Sigmoid colon (tissue), 7 donors: Measurements from ENCODE around the gene DDX51. TPM values are rescaled to one million over a fixed set of nuclear protein-coding genes. Genes with fewer than 3 reads are reported as not detected.

Experiments
- DNase-seq: peaks from one replicate; pipeline ENCODE4 v3.0.0-alpha.2; 2019
- H3K27ac ChIP-seq, 4 donors: fragments of 200-600 bp; sonication (generic); one replicate each; pipeline ENCODE4 v1.5.1; 2016 to 2019; ENCODE audit warnings: mild to moderate bottlenecking in 1 of 4
- H3K27me3 ChIP-seq, 3 donors: fragments of 200-600 bp; sonication (generic); one replicate each; pipeline ENCODE4 v1.5.1; 2019; ENCODE audit warnings: mild to moderate bottlenecking in 1 of 3
- H3K36me3 ChIP-seq, 4 donors: fragments of 200-600 bp; sonication (generic); one replicate each; pipeline ENCODE4 v1.5.1; 2016 to 2019
- H3K4me1 ChIP-seq, 4 donors: fragments of 200-600 bp; sonication (generic); one replicate each; pipeline ENCODE4 v1.5.1; 2017 to 2019
- H3K4me3 ChIP-seq, 4 donors: fragments of 200-600 bp; sonication (generic); one replicate each; pipeline ENCODE4 v1.5.1; 2017 to 2019; ENCODE audit warnings: mild to moderate bottlenecking in 2 of 4, moderate library complexity in 1 of 4
- H3K9me3 ChIP-seq, 4 donors: fragments of 200-600 bp in 3 of 4; sonication (generic) in 3 of 4; one replicate each; pipeline versions ENCODE4 v1.5.1 to v1.6.1; 2013 to 2019
- EP300 ChIP-seq, 4 donors: sonication (generic); formaldehyde crosslinking; IDR thresholded peaks; one replicate each; pipeline ENCODE4 v1.6.1; 2017; ENCODE audit warnings: antibody characterized with exemption in 4 of 4
- POLR2A ChIP-seq, 2 donors: fragments of 450-650 bp; IDR thresholded peaks; one replicate each; pipeline ENCODE4 v1.6.1; 2016; ENCODE audit warnings: antibody characterized with exemption in 2 of 2, mild to moderate bottlenecking in 2 of 2, moderate library complexity in 2 of 2
- POLR2AphosphoS5 ChIP-seq, 4 donors: sonication (generic); formaldehyde crosslinking; IDR thresholded peaks; one replicate each; pipeline ENCODE4 v1.6.1; 2017; ENCODE audit warnings: antibody characterized with exemption in 4 of 4
- WGBS, 2 donors: extraction: QIAGEN DNeasy Blood & Tissue Kit; methylation state at CpG; one replicate each; pipeline ENCODE4 v1.1.7; 2013; 5-methylcytosine and 5-hydroxymethylcytosine counted together
- intact Hi-C: fragments of 100-400 bp; cut with DNase I; formaldehyde crosslinking; loops from one replicate; pipeline ENCODE4 v1.15.1; 2023
- polyA plus RNA-seq, 3 donors: library from polyadenylated mRNA; stranded (reverse); fragments of 200-250 nt; gene quantifications; one replicate each; pipeline ENCODE4 v1.2.3, GENCODE V29; 2013
- total RNA-seq, 4 donors: library from RNA; depleted of rRNA; stranded (reverse); fragments of >200 nt; gene quantifications; one replicate each; pipeline ENCODE4 v1.1.0, GENCODE V29; 2016
- TF ChIP-seq, protein P1 (sequence below), 4 experiments: fragments of 450-650 bp in 3 of 4; fragments of 200-600 bp in 1 of 4; IDR thresholded peaks; one replicate each; pipeline ENCODE4 v1.5.1; 2016 to 2019; ENCODE audit warnings: antibody characterized with exemption in 4 of 4, mild to moderate bottlenecking in 3 of 4, moderate library complexity in 2 of 4
- donor health status: healthy with polysubstance abuse.
- donor health status: Bipolar disorder and iron deficiency.
- donor health status: healthy.

The DDX51 gene
- total and polyA plus RNA-seq, 7 donors, result 3.9 to 22.4 (median 7.2) TPM

DNA sequence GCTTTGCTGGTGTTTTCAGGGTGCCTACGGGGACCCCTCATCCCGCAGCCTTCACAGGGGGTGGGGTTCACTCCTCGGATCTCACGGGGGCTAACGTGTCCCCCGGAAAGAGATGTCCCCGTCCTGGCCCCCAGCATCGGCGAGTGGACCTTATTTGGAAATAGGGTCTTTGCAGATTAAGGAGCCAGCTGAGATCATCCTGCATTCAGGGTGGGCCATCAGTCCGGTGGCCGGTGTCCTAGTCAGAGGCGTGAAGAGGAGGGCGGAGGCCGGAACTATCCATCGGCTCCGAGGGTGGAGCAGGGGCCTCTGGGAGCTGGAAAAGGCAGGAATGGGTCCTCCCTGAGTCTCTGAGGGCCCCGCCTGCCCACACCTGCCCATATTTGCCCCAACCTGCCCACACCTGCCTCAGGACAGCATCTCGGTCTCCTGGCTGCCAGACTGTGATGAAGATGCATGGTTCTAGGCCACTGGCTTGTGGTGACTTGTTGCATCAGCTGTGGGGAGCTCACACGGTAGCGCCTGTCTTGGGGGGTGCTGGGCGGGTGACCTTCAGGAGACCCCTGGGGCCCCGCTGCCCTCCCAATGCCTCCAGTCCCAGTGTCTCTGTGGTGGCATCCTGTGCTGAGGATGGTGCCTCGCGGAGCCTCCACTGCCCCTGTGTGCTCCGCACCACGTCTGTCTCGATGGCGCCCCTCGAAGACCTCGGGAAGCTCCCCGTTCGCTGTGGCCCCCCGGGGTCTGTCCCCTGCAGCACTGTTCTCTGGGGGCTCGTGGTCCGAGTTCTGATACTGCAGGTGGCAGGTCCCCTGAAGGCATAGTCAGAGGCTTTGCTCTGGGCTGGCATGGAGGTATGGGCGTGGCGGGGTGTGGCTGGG is 14.8 kb upstream of the DDX51 start:
- Histone ChIP-seq H3K4me3 (no peak overlapping the region), H3K27ac (no peak overlapping the region), H3K4me1 (peaks cover 0 to 11% (median 4%) of the 10 kb centered on the region in 4 donors), H3K27me3 (peaks cover 0 to 13% (median 10%) of the 10 kb centered on the region in 3 donors), H3K36me3 (peaks cover 0 to 19% (median 0%) of the 10 kb centered on the region in 4 donors), H3K9me3 (no peaks in the 10 kb centered on the region)
- intact Hi-C loops, result loop anchor here (10.0 kb wide), 3 partner anchors 46 to 256 kb away; no protein-coding TSS in a partner anchor
- DNase-seq, result no peak
- 90 to 91% methylated on average over 37 of the region's 37 CpGs for WGBS, 2 donors
- TF ChIP-seq POLR2AphosphoS5 (IDR thresholded peaks at IDR 0.05), result no peak
- TF ChIP-seq, protein P1, sequence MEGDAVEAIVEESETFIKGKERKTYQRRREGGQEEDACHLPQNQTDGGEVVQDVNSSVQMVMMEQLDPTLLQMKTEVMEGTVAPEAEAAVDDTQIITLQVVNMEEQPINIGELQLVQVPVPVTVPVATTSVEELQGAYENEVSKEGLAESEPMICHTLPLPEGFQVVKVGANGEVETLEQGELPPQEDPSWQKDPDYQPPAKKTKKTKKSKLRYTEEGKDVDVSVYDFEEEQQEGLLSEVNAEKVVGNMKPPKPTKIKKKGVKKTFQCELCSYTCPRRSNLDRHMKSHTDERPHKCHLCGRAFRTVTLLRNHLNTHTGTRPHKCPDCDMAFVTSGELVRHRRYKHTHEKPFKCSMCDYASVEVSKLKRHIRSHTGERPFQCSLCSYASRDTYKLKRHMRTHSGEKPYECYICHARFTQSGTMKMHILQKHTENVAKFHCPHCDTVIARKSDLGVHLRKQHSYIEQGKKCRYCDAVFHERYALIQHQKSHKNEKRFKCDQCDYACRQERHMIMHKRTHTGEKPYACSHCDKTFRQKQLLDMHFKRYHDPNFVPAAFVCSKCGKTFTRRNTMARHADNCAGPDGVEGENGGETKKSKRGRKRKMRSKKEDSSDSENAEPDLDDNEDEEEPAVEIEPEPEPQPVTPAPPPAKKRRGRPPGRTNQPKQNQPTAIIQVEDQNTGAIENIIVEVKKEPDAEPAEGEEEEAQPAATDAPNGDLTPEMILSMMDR (IDR thresholded peaks at IDR 0.05), result no peak
- TF ChIP-seq EP300 (IDR thresholded peaks at IDR 0.05), result no peak
- no peak for TF ChIP-seq POLR2A (IDR thresholded peaks at IDR 0.05)

DNA sequence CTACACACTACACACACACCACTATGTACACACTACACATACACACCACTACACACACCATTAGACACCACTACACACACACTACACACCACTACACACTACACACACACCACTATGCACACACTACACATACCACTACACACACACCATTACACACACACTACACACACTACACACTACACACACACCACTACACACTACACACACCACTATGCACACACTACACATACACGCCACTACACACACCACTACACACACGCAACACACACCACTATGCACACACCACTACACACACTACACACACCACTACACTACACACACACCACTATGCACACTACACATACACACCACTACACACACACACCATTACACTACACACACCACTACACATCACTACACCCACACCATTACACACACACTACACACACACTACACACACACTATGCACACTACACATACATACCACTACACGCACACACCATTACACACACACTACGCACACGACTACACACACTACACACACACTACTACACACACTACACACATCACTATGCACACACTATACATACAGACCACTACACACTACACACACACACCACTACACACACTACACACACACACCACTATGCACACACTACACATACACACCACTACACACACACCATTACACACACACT is 13.8 kb upstream of the DDX51 start:
- Histone ChIP-seq H3K27ac (no peak overlapping the region), H3K27me3 (peaks cover 0 to 3% (median 0%) of the 10 kb centered on the region in 3 donors), H3K4me3 (no peak overlapping the region), H3K9me3 (no peaks in the 10 kb centered on the region), H3K4me1 (peaks cover 0 to 12% (median 7%) of the 10 kb centered on the region in 4 donors), H3K36me3 (peaks cover 0 to 19% (median 0%) of the 10 kb centered on the region in 4 donors)
- TF ChIP-seq POLR2AphosphoS5 (IDR thresholded peaks at IDR 0.05) (no peak), POLR2A (IDR thresholded peaks at IDR 0.05) (no peak), EP300 (IDR thresholded peaks at IDR 0.05) (no peak)
- TF ChIP-seq, protein P1 (IDR thresholded peaks at IDR 0.05), result no peak
- 97 to 98% methylated on average over 5 of the region's 5 CpGs for WGBS, 2 donors
- no peak for DNase-seq
- intact Hi-C loops, result loop anchor here (10.0 kb wide), 3 partner anchors 47 to 257 kb away; no protein-coding TSS in a partner anchor

DNA sequence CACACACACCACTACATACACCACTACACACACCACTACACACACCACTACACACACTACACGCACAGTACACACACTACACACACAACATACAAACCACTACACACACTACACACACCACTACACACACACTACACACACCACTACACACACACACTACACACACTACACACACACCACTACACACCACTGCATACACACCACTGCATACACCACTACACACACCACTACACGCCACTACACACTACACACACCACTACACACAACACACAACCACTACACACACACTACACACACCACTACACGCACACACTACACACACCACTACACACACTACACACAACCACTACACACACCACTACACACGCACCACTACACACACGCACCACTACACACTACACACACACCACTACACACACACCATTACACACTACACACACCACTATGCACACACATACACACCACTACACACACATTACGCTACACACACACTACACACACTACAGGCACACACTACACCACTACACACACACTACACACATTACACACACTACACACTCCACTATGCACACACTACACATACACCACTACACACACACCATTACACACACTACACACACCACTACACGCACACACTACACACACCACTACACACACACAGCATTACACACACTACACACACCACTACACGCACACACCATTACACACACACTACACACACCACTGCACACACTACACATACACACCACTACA is 12.6 kb upstream of the DDX51 start:
- no peaks in the 10 kb centered on the region for H3K9me3 ChIP-seq
- peaks cover 0 to 27% (median 5%) of the 10 kb centered on the region in 4 donors for H3K36me3 ChIP-seq
- intact Hi-C loops, result loop anchor here (10.0 kb wide), 3 partner anchors 48 to 258 kb away; no protein-coding TSS in a partner anchor
- no peak for DNase-seq
- no peak overlapping the region for H3K27ac ChIP-seq
- TF ChIP-seq POLR2A (IDR thresholded peaks at IDR 0.05), result no peak
- TF ChIP-seq EP300 (IDR thresholded peaks at IDR 0.05), result no peak
- TF ChIP-seq, protein P1 (IDR thresholded peaks at IDR 0.05), result no peak
- TF ChIP-seq POLR2AphosphoS5 (IDR thresholded peaks at IDR 0.05), result no peak
- peaks cover 0 to 11% (median 7%) of the 10 kb centered on the region in 4 donors for H3K4me1 ChIP-seq
- WGBS, 2 donors, result 83 to 88% methylated on average over 8 of the region's 8 CpGs
- no peak overlapping the region for H3K4me3 ChIP-seq
- no peaks in the 10 kb centered on the region for H3K27me3 ChIP-seq

DNA sequence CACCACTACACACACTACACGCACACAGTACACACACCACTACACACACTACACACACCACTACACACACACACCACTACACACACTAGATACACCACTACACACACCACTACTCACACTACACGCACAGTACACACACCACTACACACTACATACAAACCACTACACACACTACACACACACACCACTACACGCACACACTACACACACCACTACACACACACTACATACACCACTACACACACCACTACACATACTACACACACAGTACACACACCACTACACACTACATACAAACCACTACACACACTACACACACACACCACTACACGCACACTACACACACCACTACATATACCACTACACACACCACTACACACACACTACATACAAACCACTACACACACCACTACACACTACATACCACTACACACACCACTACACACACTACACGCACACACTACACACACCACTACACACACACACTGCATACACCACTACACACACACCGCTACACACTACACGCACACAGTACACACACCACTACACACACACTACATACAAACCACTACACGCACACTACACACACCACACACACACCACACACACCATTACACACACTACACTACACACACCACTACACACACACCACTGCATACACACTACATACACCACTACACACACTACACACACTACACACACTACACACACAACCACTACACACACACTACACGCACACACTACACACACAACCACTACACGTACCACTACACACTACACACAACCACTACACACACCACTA is 11.9 kb upstream of the DDX51 start:
- Histone ChIP-seq H3K36me3 (peaks cover 6 to 35% (median 10%) of the 10 kb centered on the region in 4 donors), H3K27me3 (no peaks in the 10 kb centered on the region), H3K27ac (no peak overlapping the region), H3K9me3 (no peaks in the 10 kb centered on the region), H3K4me3 (no peak overlapping the region), H3K4me1 (peaks cover 0 to 11% (median 7%) of the 10 kb centered on the region in 4 donors)
- DNase-seq, result no peak
- intact Hi-C loops, result loop anchor here (10.0 kb wide), 3 partner anchors 49 to 259 kb away; no protein-coding TSS in a partner anchor
- TF ChIP-seq POLR2A (IDR thresholded peaks at IDR 0.05) (no peak), EP300 (IDR thresholded peaks at IDR 0.05) (no peak), POLR2AphosphoS5 (IDR thresholded peaks at IDR 0.05) (no peak)
- TF ChIP-seq, protein P1 (IDR thresholded peaks at IDR 0.05), result no peak
- 95 to 97% methylated on average over 10 of the region's 10 CpGs for WGBS, 2 donors
